ENCODE measurements around the gene LRRC9.

Gene LRRC9

GRCh38 chr14:59897757-59898383, 22.1 kb upstream of the LRRC9 start:
- peak; percentile 91 for TF ChIP-seq CTCF (conservative IDR thresholded peaks at IDR 0.05)
- no peak for TF ChIP-seq ZFX (IDR thresholded peaks at IDR 0.05)
- no peak overlapping the region for H3K27ac ChIP-seq

- no peak overlapping the region for H3K27ac ChIP-seq
- no peak for TF ChIP-seq ZFX (IDR thresholded peaks at IDR 0.05)
- TF ChIP-seq CTCF (conservative IDR thresholded peaks at IDR 0.05): no peak
Measured at GRCh38 chr14:59900556-59900955, 19.4 kb upstream of the LRRC9 start.

- TF ChIP-seq ZFX (IDR thresholded peaks at IDR 0.05) (no peak), CTCF (conservative IDR thresholded peaks at IDR 0.05) (no peak)
- H3K27ac ChIP-seq: no peak overlapping the region
Measured at GRCh38 chr14:59904184-59904583, 15.8 kb upstream of the LRRC9 start.

- no peak for TF ChIP-seq ZFX (IDR thresholded peaks at IDR 0.05)
- TF ChIP-seq CTCF (conservative IDR thresholded peaks at IDR 0.05): no peak
- no peak overlapping the region for H3K27ac ChIP-seq
Measured at GRCh38 chr14:59905188-59905587, 14.8 kb upstream of the LRRC9 start.

- no peak overlapping the region for H3K27ac ChIP-seq
- TF ChIP-seq ZFX (IDR thresholded peaks at IDR 0.05): no peak
- TF ChIP-seq CTCF (conservative IDR thresholded peaks at IDR 0.05): no peak
Measured at GRCh38 chr14:59912443-59912842, 7.5 kb upstream of the LRRC9 start.

GRCh38 chr14:59913187-59913586, 6.8 kb upstream of the LRRC9 start:
- no peak overlapping the region for H3K27ac ChIP-seq
- TF ChIP-seq ZFX (IDR thresholded peaks at IDR 0.05): no peak
- no peak for TF ChIP-seq CTCF (conservative IDR thresholded peaks at IDR 0.05)

- no peak overlapping the region for H3K27ac ChIP-seq
- peak; percentile 76 for TF ChIP-seq CTCF (conservative IDR thresholded peaks at IDR 0.05)
- no peak for TF ChIP-seq ZFX (IDR thresholded peaks at IDR 0.05)
Measured at GRCh38 chr14:59918824-59919569, 947 bp upstream of the LRRC9 start.
